IMR-90 (cell line): Measurements from ENCODE around the gene FADS2. TPM values are rescaled to one million over a fixed set of nuclear protein-coding genes. Genes with fewer than 3 reads are reported as not detected.

ENCODE experiments used
- ATAC-seq: fragments of 200-7000 bp; cut with Tn5 transposase; 2 replicates; pipeline ENCODE4 v1.9.1; 2020; ENCODE audit warnings: low read depth, mild to moderate bottlenecking, moderate library complexity
- BruUV-seq: library from RNA; stranded (reverse); fragments of 400-500 nt; replicated peaks from 2 replicates; lab custom pipeline; 2021; lab: Mats Ljungman, UMichigan
- CTCF ChIA-PET: fragments of 300-600 bp; formaldehyde crosslinking; extraction: SDS; loops from one replicate; lab custom pipeline; 2021; ENCODE audit warnings: antibody characterized with exemption; lab: Yijun Ruan, JAX
- POLR2A ChIA-PET: fragments of 300-600 bp; sonication (Branson Sonifier 250); formaldehyde crosslinking; loops from one replicate; lab custom pipeline; 2022; ENCODE audit warnings: antibody characterized with exemption; ENCODE audit not compliant: unreplicated experiment; lab: Charles Lee
- DNase-seq: peaks from one replicate; pipeline ENCODE4 v3.0.0; 2013
- H2AFZ ChIP-seq: replicated peaks from 2 replicates; pipeline ENCODE3; 2013; ENCODE audit warnings: low read length, mild to moderate bottlenecking; ENCODE audit not compliant: poor library complexity
- H2AK5ac ChIP-seq: 2 replicates; pipeline ENCODE4 v1.6.1; 2013; ENCODE audit warnings: low read depth, low read length, inconsistent platforms
- H2AK9ac ChIP-seq: replicated peaks from 2 replicates; pipeline ENCODE3; 2013; ENCODE audit warnings: mild to moderate bottlenecking, low read depth, low read length, moderate library complexity; ENCODE audit not compliant: poor library complexity
- H2BK120ac ChIP-seq: 2 replicates; pipeline ENCODE4 v1.6.1; 2013; ENCODE audit warnings: low read depth, low read length, inconsistent platforms
- H2BK15ac ChIP-seq: 3 replicates; pipeline ENCODE4 v1.6.1; 2013; ENCODE audit warnings: low read depth, low read length, inconsistent platforms
- H2BK20ac ChIP-seq: 2 replicates; pipeline ENCODE4 v1.6.1; 2013; ENCODE audit warnings: low read depth, mild to moderate bottlenecking, inconsistent platforms, low read length, moderate library complexity
- H2BK5ac ChIP-seq: 2 replicates; pipeline ENCODE4 v1.6.1; 2013; ENCODE audit warnings: mild to moderate bottlenecking, low read depth, low read length, inconsistent platforms; ENCODE audit not compliant: poor library complexity, severe bottlenecking
- H3K14ac ChIP-seq: replicated peaks from 2 replicates; pipeline ENCODE4 v1.6.1; 2013; ENCODE audit warnings: low read depth, low read length, inconsistent platforms
- H3K18ac ChIP-seq: 2 replicates; pipeline ENCODE4 v1.6.1; 2013; ENCODE audit warnings: low read depth, low read length, control low read depth
- H3K23ac ChIP-seq: 2 replicates; pipeline ENCODE4 v1.6.1; 2013; ENCODE audit warnings: low read depth, low read length, inconsistent platforms
- H3K27ac ChIP-seq: 2 replicates; pipeline ENCODE4 v1.5.1; 2013; ENCODE audit warnings: mild to moderate bottlenecking, control low read depth, low read length; ENCODE audit not compliant: insufficient read depth
- H3K27me3 ChIP-seq: 2 replicates; pipeline ENCODE4 v1.6.1; 2013; ENCODE audit warnings: low read length; ENCODE audit not compliant: control insufficient read depth, insufficient read depth
- H3K36me3 ChIP-seq: 2 replicates; pipeline ENCODE4 v1.6.1; 2013; ENCODE audit warnings: low read length, mixed read lengths; ENCODE audit not compliant: control insufficient read depth, insufficient read depth
- H3K4ac ChIP-seq: 2 replicates; pipeline ENCODE4 v1.6.1; 2013; ENCODE audit warnings: low read depth, low read length, inconsistent platforms
- H3K4me1 ChIP-seq: 2 replicates; pipeline ENCODE4 v1.6.1; 2013; ENCODE audit warnings: low read length, mixed read lengths; ENCODE audit not compliant: control insufficient read depth, insufficient read depth
- H3K4me2 ChIP-seq: 2 replicates; pipeline ENCODE4 v1.6.1; 2013; ENCODE audit warnings: low read depth, mild to moderate bottlenecking, control low read depth, low read length, moderate library complexity
- H3K4me3 ChIP-seq: 2 replicates; pipeline ENCODE4 v1.5.1; 2013; ENCODE audit warnings: low read depth, mild to moderate bottlenecking, control low read depth, low read length, moderate library complexity; ENCODE audit not compliant: insufficient read depth
- H3K56ac ChIP-seq: 2 replicates; pipeline ENCODE4 v1.6.1; 2013; ENCODE audit warnings: low read length, inconsistent platforms; ENCODE audit not compliant: insufficient read depth; ENCODE audit errors: extremely low read depth
- H3K79me1 ChIP-seq, 2 experiments: 2 replicates each; pipeline ENCODE4 v1.6.1; 2013; ENCODE audit warnings: low read length in 2 of 2, inconsistent platforms in 1 of 2, low read depth in 1 of 2
- H3K9ac ChIP-seq: 2 replicates; pipeline ENCODE4 v1.6.1; 2013; ENCODE audit warnings: low read depth, low read length, control low read depth
- H3K9me1 ChIP-seq: 2 replicates; pipeline ENCODE4 v1.6.1; 2013; ENCODE audit warnings: low read length, inconsistent platforms; ENCODE audit not compliant: insufficient read depth
- H3K9me3 ChIP-seq: 2 replicates; pipeline ENCODE4 v1.6.1; 2013; ENCODE audit warnings: low read length; ENCODE audit not compliant: control insufficient read depth, insufficient read depth
- H4K20me1 ChIP-seq: 2 replicates; pipeline ENCODE4 v1.6.1; 2013; ENCODE audit warnings: low read length, inconsistent platforms; ENCODE audit not compliant: insufficient read depth
- H4K5ac ChIP-seq: 2 replicates; pipeline ENCODE4 v1.6.1; 2013; ENCODE audit warnings: mild to moderate bottlenecking, low read depth, low read length, control low read depth
- H4K8ac ChIP-seq, 2 experiments: 2 replicates each; pipeline ENCODE4 v1.6.1; 2013; ENCODE audit warnings: low read depth in 2 of 2, low read length in 2 of 2, control low read depth in 1 of 2, inconsistent platforms in 1 of 2
- H4K91ac ChIP-seq: 2 replicates; pipeline ENCODE4 v1.6.1; 2013; ENCODE audit warnings: low read depth, low read length, inconsistent platforms; ENCODE audit not compliant: insufficient read depth
- BHLHE40 ChIP-seq: fragments of 150-350 bp; IDR thresholded peaks from 2 replicates; pipeline ENCODE4 v1.6.1; 2016; ENCODE audit warnings: mild to moderate bottlenecking, low read depth, low read length
- CEBPB ChIP-seq: IDR thresholded peaks from 2 replicates; pipeline ENCODE4 v1.6.1; 2012; ENCODE audit warnings: low read depth, low read length, improper control_type of control experiment
- CHD1 ChIP-seq: IDR thresholded peaks from 2 replicates; pipeline ENCODE4 v1.6.1; 2012; ENCODE audit warnings: low read depth, low read length, improper control_type of control experiment
- CTCF ChIP-seq: conservative IDR thresholded peaks from 2 replicates; pipeline ENCODE4 v1.5.1; 2012; ENCODE audit warnings: mild to moderate bottlenecking, low read depth, low read length, improper control_type of control experiment
- ELK1 ChIP-seq: fragments of 150-350 bp; IDR thresholded peaks from 2 replicates; pipeline ENCODE4 v1.6.1; 2016; ENCODE audit warnings: low read depth, mild to moderate bottlenecking, low read length, moderate library complexity, borderline replicate concordance
- FOS ChIP-seq: fragments of 150-350 bp; IDR thresholded peaks from 2 replicates; pipeline ENCODE4 v1.6.1; 2016; ENCODE audit warnings: low read depth, low read length
- MAFK ChIP-seq: IDR thresholded peaks from 2 replicates; pipeline ENCODE4 v1.6.1; 2012; ENCODE audit warnings: low read depth, low read length, improper control_type of control experiment
- MAZ ChIP-seq: IDR thresholded peaks from 2 replicates; pipeline ENCODE4 v1.6.1; 2012; ENCODE audit warnings: low read depth, mild to moderate bottlenecking, low read length, improper control_type of control experiment, moderate library complexity, borderline replicate concordance
- MXI1 ChIP-seq: IDR thresholded peaks from 2 replicates; pipeline ENCODE4 v1.6.1; 2012; ENCODE audit warnings: low read depth, mild to moderate bottlenecking, low read length, moderate library complexity, borderline replicate concordance
- NFE2L2 ChIP-seq: fragments of 150-350 bp; IDR thresholded peaks from 2 replicates; pipeline ENCODE4 v1.6.1; 2016; ENCODE audit warnings: low read depth, mild to moderate bottlenecking, low read length
- POLR2A ChIP-seq: IDR thresholded peaks from 2 replicates; pipeline ENCODE4 v1.6.1; 2012; ENCODE audit warnings: mild to moderate bottlenecking, low read depth, low read length
- RAD21 ChIP-seq: IDR thresholded peaks from 2 replicates; pipeline ENCODE4 v1.6.1; 2012; ENCODE audit warnings: low read length, improper control_type of control experiment
- RCOR1 ChIP-seq: IDR thresholded peaks from 2 replicates; pipeline ENCODE4 v1.6.1; 2012; ENCODE audit warnings: mild to moderate bottlenecking, low read length, improper control_type of control experiment; ENCODE audit not compliant: insufficient replicate concordance
- RFX5 ChIP-seq: IDR thresholded peaks from 2 replicates; pipeline ENCODE4 v1.8.0; 2012; ENCODE audit warnings: low read depth, mild to moderate bottlenecking, low read length, moderate library complexity
- SMC3 ChIP-seq: fragments of 150-350 bp; IDR thresholded peaks from 2 replicates; pipeline ENCODE4 v1.6.1; 2016; ENCODE audit warnings: low read depth, mild to moderate bottlenecking, antibody characterized with exemption, low read length, moderate library complexity
- USF2 ChIP-seq: fragments of 150-350 bp; IDR thresholded peaks from 2 replicates; pipeline ENCODE4 v1.6.1; 2017; ENCODE audit warnings: mild to moderate bottlenecking, antibody characterized with exemption, low read length, low read depth
- WGBS, 2 experiments: methylation state at CpG; one replicate each; pipeline versions ENCODE4 v1.1.5 to v1.1.7; 2013; ENCODE audit warnings: missing lambda C conversion rate in 2 of 2; ENCODE audit not compliant: insufficient read length in 1 of 2; ENCODE audit errors: extremely low coverage in 2 of 2; 5-methylcytosine and 5-hydroxymethylcytosine counted together
- dilution Hi-C: fragments of 300-500 bp; cut with HindIII; formaldehyde crosslinking; loops from one replicate; pipeline ENCODE4 v1.14.3; 2018; ENCODE audit warnings: low sequenced_read_pairs; ENCODE audit not compliant: unreplicated experiment
- in situ Hi-C: fragments of 300-500 bp; cut with MboI; formaldehyde crosslinking; loops from 3 replicates; pipeline ENCODE4 v1.14.3; 2019; ENCODE audit warnings: low sequenced_read_pairs, inconsistent platforms, mixed read lengths
- intact Hi-C: fragments of 100-400 bp; cut with micrococcal nuclease; formaldehyde crosslinking; loops from 2 replicates; pipeline ENCODE4 v1.10.0; 2022
- polyA plus RNA-seq, 3 experiments: library from polyadenylated mRNA; depleted of rRNA; stranded (reverse); fragments of >200 nt; gene quantifications; 2 replicates each; pipeline ENCODE4 v1.2.3, GENCODE V29; 2012; ENCODE audit warnings: low replicate concordance in 1 of 3
- total RNA-seq: library from RNA; depleted of rRNA; stranded (reverse); fragments of >200 nt; gene quantifications from 2 replicates; pipeline ENCODE4 v1.2.3, GENCODE V29; 2012

FADS2 gene
- total and polyA plus RNA-seq, 2 of the 4 experiments (the other 2 are of a cell fraction), result 33.3 to 88.4 TPM

GRCh38 chr11:61904539-61905048, 76.5 kb downstream of the FADS2 start:
- Histone ChIP-seq H4K20me1 (no peaks in the 10 kb centered on the region), H2BK15ac (no peak overlapping the region), H3K9me3 (no peaks in the 10 kb centered on the region), H3K9me1 (no peaks in the 10 kb centered on the region), H2BK5ac (no peak overlapping the region), H3K4me2 (no peak overlapping the region), H4K8ac (no peak overlapping the region), H3K18ac (no peak overlapping the region), H3K56ac (no peak overlapping the region), H2BK20ac (no peak overlapping the region), H3K79me1 (no peaks in the 10 kb centered on the region), H3K27me3 (no peaks in the 10 kb centered on the region), H3K4ac (no peak overlapping the region), H3K14ac (no peak overlapping the region), H3K9ac (no peak overlapping the region), H4K91ac (no peak overlapping the region), H2AK5ac (no peak overlapping the region), H3K4me3 (no peak overlapping the region), H3K4me1 (no peaks in the 10 kb centered on the region), H2BK120ac (no peak overlapping the region), H3K27ac (no peak overlapping the region), H3K36me3 (peaks cover 1% of the 10 kb centered on the region; the same call in 1 of the 2 replicates), H4K5ac (no peak overlapping the region), H3K23ac (no peak overlapping the region), H2AK9ac (no peak overlapping the region), H2AFZ (no peak overlapping the region)
- in situ Hi-C loops (no loop called here), dilution Hi-C loops (no loop called here), intact Hi-C loops (no loop called here)
- no peak for DNase-seq
- no peak for TF ChIP-seq MXI1
- TF ChIP-seq NFE2L2, result no peak
- TF ChIP-seq CEBPB, result no peak
- TF ChIP-seq USF2, result no peak
- no peak for TF ChIP-seq BHLHE40
- TF ChIP-seq RCOR1, result no peak
- no peak for TF ChIP-seq CTCF
- TF ChIP-seq FOS, result no peak
- TF ChIP-seq ELK1, result no peak
- TF ChIP-seq RAD21, result no peak
- no peak for TF ChIP-seq MAZ
- no peak for TF ChIP-seq SMC3
- no peak for TF ChIP-seq RFX5
- no peak for TF ChIP-seq CHD1
- no peak for TF ChIP-seq POLR2A
- no peak for TF ChIP-seq MAFK
- ATAC-seq, result no peak
- CTCF ChIA-PET, result interaction anchor here (1.0 to 3.7 kb wide), 2 partner anchors 177 to 204 kb away, joined by 3 to 13 read pairs; no protein-coding TSS in a partner anchor
- WGBS, 2 experiments, result 51% methylated on average over 11 of the region's 19 CpGs; no CpG with 5 or more reads in 1 of the 2 experiments
- BruUV-seq, result no TSS peak
- POLR2A ChIA-PET, result no interaction called here
